Measurements from ENCODE around the gene ZNF302.
A peak's percentile ranks its signal among the peaks of the same experiment; 100 is the strongest.
"Not testable (repeated sequence)": the region's sequence is repeated elsewhere in the genome, so short reads cannot be mapped to it uniquely, and the experiment has no call there.

Gene ZNF302

GRCh38 chr19:34673590-34673989 lies 3.9 kb upstream of the ZNF302 start:
- no peak for DNase-seq

- DNase-seq: no peak
Measured at GRCh38 chr19:34675250-34675649, 2.2 kb upstream of the ZNF302 start.

GRCh38 chr19:34675919-34676318 lies 1.6 kb upstream of the ZNF302 start:
- no peak for DNase-seq

GRCh38 chr19:34676697-34677385 lies 637 bp upstream of the ZNF302 start, which contains the start of gene SCGB2B2:
Gene SCGB2B2 (minus strand): TSS chr19:34677159. CDS start chr19:34594563, 82,596 bp downstream.
- no peak for DNase-seq

- DNase-seq: no peak
Measured at GRCh38 chr19:34678085-34678412, 571 bp downstream of the ZNF302 start.

- no peak for DNase-seq
Measured at GRCh38 chr19:34678421-34678820, 943 bp downstream of the ZNF302 start.

- no peak for DNase-seq
Measured at GRCh38 chr19:34681478-34681877, 4.0 kb downstream of the ZNF302 start.

GRCh38 chr19:34685266-34685665 lies 7.8 kb downstream of the ZNF302 start:
- DNase-seq: not testable (repeated sequence)

GRCh38 chr19:34686455-34686854 lies 9.0 kb downstream of the ZNF302 start:
- no peak for DNase-seq

- DNase-seq: no peak
Measured at GRCh38 chr19:34687348-34687747, 9.9 kb downstream of the ZNF302 start.

GRCh38 chr19:34688592-34688991 lies 11.1 kb downstream of the ZNF302 start:
- no peak for DNase-seq

GRCh38 chr19:34690372-34690771 lies 12.9 kb downstream of the ZNF302 start:
- no peak for DNase-seq

GRCh38 chr19:34692549-34692948 lies 15.1 kb downstream of the ZNF302 start:
- DNase-seq: no peak

GRCh38 chr19:34707661-34708060 lies 30.2 kb downstream of the ZNF302 start:
- no peak for DNase-seq

- DNase-seq: no peak
Measured at GRCh38 chr19:34711890-34712289, 34.4 kb downstream of the ZNF302 start.

- DNase-seq: peak; percentile 78
Measured at GRCh38 chr19:34712395-34713261, 35.1 kb downstream of the ZNF302 start.

- no peak for DNase-seq
Measured at GRCh38 chr19:34713262-34713637, 35.8 kb downstream of the ZNF302 start.

GRCh38 chr19:34715357-34715756 lies 37.9 kb downstream of the ZNF302 start:
- no peak for DNase-seq

- DNase-seq: no peak
Measured at GRCh38 chr19:34722353-34722752, 44.9 kb downstream of the ZNF302 start.

- DNase-seq: no peak
Measured at GRCh38 chr19:34725400-34725799, 47.9 kb downstream of the ZNF302 start.

- DNase-seq: no peak
Measured at GRCh38 chr19:34731019-34731829, 53.7 kb downstream of the ZNF302 start.

- DNase-seq: no peak
Measured at GRCh38 chr19:34731964-34732363, 54.5 kb downstream of the ZNF302 start.

- no peak for DNase-seq
Measured at GRCh38 chr19:34732612-34733211, 55.2 kb downstream of the ZNF302 start.
